GM18498 (cell line): ENCODE data around the gene HOXB9.

ENCODE experiments used
- ATAC-seq: cut with Tn5 transposase; IDR thresholded peaks from one replicate; pipeline ENCODE4 v1.9.1; 2021; ENCODE audit warnings: mild to moderate bottlenecking, moderate library complexity; ENCODE audit not compliant: unreplicated experiment

Gene HOXB9

DNA sequence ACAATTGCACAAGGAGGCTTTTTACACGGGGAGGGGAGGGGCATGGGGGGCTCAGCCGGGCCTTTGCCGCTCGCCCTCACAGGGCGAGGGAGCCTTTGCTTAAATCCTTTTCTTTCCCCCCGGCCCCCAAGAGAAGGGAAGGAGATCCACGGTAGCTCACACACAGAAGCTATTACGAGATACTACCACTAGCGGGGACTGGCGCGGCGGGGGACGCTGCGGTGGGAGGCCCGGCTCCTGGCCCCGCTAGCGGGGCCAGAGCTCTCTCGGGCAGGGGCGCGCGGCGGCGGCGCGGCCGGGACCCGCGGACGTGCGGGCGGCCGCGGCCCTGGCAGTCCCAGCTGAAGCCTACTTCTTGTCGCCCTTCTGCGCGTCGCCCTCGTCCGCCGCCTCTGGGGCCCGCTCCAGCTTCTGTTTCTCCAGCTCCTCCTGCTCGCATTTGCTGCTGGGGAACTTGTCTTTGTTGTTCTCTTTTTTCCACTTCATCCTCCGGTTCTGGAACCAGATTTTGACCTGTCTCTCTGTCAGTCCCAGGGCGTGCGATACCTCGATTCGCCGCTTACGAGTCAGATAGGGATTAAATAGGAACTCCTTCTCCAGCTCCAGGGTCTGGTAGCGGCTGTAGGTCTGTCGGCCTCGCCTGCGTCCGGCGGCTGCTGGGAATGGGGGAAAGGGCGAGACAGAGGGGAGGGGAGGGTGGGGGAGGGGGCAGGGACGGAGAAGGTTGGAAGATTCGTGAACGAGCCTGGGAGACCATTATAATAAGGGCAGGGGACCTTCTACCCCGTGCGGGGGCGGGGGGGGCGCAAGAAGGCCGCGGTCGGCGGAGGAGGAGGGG, 13.1 kb downstream of the HOXB9 start:
- peak; percentile 47 for ATAC-seq

DNA sequence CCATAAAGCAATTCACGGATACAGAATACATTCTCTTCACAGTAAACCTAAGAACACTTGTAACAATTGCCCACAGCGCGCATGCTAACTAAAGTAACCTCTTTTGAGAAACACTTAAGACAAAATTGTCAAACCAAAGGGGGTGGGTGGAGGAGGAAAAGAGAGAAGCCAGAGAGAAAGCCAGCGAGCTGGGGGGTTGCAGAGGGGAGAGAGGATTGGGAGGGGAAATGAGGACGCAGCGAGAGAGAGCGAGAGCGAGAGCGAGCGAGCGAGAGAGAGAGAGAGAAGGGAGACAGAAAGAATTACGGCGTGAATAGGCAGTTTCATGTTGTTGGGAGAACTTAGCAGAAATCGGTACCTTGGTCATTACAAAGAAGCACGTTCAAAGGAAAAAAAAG, 13.7 kb downstream of the HOXB9 start:
- no peak for ATAC-seq

DNA sequence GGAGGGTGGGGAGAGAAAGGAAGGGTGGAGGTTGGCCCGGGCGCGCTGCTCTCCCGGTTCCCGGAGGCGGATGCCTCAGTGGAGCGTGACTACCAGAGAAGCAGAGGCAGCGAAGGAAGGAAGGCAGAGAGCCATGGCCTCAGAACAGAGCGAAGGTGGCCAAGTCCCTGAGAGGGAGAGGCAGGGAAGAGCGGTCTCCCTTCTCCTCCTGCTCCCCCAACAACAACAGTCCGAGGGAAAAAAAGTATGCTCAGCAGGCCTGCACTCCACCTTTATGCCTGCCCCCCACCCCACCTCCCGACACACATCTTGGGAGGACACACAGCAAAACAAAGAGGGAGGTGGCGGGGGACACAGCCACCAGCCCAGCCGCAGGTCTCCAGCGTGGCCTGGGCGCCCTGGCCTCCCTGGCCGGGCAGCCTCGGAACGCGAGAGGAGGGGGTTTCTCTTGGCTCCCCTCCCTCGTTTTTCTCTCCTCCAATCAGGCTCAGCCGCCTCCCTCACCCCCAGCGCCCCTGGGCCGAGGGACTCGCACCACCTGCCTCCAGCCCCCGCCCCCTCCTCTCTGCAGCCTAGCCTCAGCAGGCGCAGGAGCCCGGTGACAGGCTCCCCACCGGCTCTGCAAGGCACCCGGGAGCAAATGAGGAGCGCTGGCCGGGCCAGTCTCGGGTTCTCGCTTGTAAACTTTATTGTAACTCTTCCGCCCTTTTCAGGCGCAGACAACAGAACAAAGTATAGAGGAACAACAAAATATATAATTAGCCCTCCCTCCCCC, 14.3 kb downstream of the HOXB9 start:
- no peak for ATAC-seq

DNA sequence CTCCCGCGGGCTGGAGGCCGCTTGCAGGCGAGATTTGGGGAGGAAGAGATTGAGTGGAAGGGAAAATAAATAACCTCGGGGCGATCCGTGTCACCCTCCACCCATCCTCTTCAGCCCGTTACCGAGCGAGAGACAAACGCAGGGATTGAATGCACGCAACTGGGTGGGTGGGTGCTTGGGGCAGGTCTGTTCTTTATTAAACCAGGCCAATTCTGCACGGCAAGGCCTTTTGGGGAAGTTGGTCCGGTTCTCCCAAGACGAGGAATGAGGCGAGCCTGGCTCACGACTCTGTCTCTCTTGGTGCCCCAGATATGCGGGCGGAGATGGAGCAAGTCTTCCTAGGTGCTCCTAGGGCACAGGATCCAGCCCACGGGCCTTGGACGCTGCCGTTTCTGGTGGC, 14.9 kb downstream of the HOXB9 start:
- peak; percentile 11 for ATAC-seq

DNA sequence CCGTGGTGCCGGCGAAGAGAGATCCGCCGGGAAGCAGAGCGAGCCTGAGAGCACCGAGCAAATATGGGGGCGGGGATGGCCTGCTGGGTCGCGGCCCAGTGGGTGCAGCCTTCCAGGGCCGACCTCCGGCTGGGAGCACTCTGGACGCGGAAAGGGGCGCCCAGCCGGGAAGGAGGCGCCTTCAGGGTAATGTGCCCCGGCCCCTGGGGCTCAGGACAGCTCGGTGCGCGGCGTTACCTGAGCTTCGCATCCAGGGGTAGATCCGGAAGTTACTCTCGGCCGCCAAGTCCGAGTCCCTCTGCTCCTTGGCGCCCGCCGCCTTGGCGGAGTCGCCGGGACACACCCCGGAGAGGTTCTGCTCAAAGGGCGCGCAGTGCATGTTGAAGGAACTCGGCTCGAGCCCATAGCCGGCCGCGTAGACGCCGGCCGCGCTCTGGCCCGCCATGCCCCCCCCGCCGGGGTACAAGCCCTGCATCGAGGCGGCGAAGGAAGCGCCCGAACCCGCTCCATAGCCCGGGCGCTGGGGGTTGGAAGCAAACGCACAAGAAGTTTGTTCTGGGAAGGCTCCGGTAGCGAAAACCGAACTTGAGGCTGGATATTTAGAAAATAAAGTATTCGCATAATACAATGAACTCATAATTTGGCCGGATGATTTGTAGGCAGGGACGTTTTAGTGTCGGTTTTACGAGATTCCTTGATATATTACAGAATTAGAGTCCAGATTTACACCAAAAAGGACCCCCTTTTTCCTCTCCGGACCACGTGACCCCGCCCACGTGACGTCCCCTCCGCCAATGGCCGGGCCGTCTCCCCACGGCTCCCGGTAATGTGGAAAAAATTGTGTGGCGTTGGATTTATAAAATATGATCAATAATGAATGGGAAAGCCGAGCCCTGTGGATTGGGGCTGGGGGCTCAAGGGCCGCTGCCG, 15.6 kb downstream of the HOXB9 start, which contains the start of gene HOXB7:
Gene HOXB7 (minus strand): TSS at position 736 of the 930 bp plus-strand sequence. CDS start 99 bp downstream, at position 637.
- ATAC-seq, result peak; percentile 45

DNA sequence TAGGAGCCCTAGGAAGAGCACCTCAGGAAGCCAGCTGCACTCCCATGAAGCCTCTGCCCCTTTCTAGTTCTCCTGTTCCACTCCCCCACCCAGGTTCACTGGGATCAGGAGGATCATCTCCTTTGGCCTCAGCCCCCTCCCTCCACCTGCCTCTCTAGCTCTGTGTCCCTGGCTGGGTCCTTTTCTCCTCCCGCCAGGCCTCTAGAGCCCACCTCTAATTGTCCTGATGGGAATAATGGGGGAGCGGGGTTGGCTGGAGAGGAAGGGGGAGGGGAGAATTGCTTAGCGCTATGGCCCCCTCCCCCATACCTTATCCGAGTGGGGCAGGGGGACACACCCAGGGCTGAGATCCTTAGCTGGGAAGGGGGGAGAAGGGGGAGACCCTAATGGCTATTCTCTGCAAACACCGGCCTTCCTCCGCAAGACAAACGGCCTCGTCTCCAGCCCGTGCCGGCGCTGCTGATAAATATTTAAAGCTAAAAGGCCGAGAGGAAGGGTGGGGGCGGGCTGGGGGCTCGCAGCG, 16.3 kb downstream of the HOXB9 start:
- ATAC-seq, result no peak

DNA sequence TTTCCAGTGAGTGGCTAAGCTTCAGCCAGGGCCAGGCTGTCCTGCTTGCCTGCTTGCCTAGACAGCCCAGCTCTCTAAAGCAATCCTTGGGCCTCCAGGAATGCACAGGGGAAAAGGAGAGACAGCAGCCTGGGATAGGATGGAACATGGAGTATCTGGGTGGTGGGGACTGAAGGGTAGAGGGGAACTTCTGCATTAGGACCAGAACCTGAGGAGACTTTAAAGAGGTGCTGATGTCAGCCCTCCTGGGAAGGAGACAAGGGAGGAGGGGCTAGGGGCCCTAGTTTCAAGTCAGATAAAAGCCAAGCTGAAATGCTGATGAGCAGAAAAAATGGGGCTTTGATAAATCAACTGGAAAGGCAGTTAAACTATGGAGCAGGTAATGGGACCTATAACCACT, 17.1 kb downstream of the HOXB9 start:
- ATAC-seq, result no peak

DNA sequence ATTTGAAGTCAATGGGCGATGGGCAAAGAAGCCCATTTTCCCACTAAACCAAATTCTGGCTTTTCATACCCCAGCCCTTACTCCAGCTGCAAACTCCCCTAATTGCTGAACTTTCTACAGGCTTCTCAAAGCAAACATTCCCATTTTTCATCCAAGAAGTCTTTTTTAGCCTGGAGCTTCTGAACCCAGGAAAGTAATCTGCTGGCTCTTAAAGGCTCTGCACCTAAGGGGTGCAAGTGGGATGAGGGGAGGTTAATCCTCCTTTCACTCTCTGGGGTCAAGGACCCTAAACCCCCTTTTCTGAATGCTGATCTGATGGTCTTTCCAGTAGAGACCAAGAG, 17.7 kb downstream of the HOXB9 start:
- no peak for ATAC-seq

DNA sequence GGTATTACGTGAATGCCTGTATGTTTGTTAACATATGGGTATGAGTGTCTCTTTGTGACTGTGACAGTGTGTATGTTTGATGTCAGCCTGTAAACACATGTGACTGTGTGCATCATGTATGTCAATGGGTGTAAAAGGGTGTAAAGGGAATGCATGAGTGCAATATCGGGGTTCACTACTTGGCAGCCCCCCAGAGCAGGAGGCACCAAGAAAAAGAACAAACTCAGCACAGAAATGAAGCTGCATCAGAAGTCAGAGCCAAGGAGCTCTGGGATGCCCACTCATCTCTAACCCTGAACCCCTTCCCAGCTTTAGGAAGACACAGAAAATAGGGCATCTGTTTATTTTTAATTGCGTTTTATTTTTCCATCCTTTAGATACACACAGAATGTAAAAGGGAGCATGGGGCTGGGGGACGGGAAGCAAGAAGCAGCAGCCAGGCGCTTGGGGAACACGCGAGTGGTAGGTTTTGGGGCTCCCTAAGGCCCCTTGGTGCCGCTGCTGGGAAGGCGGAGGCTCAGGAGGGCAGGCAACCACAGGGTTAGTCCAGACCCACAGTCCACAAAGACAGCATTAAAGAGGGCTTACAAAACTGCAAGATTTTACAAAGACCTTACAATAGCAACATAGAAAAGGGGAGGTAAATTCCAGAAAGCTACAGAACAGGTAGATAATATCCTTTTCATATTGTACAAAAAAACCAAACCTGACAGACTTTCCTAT, 19.1 kb downstream of the HOXB9 start:
- ATAC-seq, result no peak

DNA sequence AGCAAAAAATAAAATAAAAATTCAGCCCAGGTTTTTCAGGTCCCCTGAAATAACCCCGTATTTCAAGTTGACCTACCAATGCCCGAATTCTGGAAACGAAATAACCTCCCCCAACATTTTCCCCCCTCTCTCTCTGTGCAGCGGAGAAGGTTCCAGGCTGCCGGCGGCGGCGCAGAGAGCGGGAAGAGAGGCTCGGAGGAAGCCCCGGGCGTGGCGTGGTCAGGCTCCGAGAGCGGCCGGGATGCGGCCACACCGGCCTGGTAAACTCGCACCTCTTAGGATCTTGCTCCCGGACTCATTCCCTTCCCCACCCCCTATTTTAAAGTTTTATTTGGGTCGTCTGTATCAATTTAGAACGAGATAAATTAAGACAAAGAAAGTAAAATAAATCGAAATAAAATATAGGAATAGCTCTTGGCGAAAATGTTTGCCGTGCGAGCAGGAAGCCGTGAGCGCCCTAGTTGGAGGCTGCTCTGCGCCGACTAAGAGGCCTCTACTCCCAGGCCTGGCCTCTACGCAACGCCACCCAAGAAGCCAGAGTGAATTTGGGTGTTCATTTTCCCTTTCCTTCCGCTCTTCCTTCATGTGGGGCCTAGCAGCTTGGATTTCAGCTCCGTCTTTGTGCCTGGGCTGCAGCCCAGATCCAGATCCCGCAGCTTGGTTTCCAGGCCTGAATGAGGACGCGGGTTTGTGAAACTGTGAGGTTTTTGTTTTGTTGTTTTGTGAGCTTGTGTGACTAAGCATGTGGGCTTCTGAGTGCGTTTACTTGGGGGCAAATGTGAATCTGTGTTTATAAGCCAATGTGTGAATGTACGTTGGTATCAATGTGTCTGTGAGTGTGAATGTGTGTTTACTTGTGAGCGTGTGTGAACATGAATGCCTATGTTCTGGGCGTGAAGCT, 19.9 kb downstream of the HOXB9 start:
- ATAC-seq, result no peak

DNA sequence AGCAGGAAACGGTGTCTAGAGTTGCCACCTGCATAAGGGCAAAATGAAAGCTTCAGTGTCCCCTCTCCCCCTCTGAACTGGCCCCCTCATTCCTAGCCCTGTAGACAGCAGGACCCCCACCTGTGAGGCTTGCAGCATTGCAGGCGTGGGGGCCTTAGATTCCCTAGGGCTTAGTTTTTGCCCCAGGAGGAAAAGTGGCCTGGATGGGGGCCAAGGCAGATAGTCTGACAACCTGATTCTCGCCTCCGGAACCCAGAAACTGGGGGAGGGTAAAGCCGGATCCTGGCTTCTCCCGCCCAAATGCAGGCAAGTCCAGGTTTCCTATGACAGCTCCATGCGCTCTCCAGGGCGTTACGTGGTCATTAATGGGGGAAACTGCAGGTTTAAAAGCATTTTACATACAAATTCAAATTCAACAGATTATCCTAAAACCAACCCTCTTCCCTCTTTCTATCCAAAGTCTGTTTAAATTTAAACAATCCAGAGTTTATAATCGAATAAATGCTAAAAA, 20.7 kb downstream of the HOXB9 start:
- ATAC-seq, result no peak

DNA sequence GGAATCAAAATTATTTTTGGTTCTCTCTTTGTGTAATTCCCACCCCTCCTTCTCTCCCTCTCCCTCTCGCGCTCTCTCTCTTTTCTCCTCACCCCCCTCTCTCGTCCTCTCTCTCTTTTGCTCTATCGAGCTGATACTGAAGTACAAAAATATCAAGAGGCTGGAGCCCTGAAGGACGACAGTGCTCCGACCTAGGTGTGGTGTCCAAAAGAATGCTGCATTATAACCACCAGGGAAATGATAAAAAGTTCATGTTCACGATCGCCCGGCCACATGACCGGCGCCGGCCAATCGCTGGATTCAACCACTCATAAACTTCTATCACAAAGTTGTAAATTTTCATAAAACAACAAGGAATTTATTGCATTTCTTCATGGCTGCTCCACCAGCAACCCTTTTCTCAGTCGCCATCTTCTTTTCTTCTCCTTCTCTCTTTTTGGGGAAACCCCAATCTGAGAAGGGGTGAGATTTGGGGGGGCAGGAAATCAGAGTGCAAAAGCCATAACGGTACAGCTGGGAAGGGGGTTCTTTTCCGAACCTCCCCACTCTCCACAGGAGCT, 21.3 kb downstream of the HOXB9 start, which contains the start of gene HOXB6:
Gene HOXB6 (minus strand): TSS at position 217 of the 560 bp plus-strand sequence. CDS start 6,836 bp downstream, outside the sequence.
- ATAC-seq, result no peak

DNA sequence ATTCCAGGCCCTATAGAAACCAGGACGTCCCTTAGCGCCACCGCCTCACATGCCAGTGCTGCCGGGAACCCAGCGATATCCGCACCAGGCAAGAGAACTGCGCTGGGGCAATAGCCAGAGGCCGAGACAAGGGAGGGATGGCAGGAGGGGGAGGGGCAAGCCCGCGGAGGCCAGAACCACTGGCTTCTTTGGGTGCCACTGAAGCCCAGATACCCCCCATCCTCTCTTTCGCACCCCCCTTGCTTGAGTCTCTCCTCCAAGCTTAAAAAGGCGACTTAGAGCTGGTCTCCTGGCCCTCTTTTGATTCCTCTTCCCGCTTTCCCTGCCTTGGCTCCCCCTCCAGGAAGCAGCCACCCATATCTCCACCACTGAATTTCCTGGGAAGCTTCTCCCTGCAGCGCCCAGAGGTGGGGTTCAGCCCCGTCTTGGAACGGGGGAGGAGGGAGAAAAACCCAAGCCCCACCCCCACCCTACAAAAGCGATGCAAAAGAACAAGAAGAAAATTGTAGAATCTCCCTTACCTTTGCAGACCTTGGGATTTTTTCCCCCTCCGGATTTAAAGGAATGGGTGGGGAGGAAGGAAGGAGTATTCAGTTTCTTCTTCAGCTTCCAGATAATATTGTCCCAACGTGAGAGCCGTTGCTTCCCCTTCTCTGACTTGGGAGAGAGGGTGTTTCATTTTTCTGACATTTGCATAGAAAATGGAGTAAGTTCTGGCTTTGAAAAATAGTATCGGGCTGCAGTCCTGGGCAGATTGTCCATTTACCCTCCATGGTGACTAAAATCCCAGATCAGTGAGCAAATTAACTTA, 22.0 kb downstream of the HOXB9 start:
- no peak for ATAC-seq

DNA sequence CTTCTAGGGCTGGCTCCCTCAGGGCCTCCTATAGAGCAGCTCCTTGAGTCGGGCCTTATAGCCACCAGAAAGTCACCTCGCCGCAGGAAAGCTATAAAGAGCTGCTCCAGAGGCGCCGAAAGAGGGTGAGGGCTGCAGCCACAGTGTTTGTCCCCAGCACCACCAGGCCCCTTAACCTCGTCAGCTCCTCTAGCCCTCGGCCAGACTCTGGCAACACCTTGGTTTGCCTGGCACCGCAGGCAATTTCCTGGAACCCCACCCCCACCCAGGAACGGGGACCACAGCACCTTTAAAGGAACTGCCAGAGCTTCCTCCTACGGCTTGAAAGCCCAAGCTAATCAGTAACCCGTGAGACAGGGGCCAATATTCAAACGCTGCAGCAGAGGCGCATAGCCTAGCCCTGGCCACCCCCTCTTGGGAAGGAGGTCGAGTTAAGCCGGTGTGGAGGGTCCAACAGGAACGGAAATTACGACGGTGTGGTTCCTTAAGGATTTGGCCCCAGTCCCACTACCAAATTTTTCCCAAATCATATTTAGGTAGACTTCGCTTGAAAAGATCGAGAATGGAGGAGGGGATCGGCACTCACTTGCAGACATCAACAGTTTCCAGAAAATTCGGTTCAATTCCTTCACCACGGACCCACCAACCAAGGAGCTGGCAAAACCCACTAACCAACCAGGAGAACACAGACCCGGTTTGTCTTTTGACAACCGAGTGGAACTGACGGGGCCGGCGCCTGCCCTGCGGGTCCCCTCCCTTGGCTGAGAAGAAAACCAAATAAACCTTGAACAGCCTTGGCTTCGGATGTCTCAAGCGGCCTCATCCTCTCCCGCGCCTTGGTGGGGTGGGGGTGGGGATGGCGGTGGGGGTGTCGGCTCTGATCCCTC, 24.4 kb downstream of the HOXB9 start:
- ATAC-seq, result no peak

DNA sequence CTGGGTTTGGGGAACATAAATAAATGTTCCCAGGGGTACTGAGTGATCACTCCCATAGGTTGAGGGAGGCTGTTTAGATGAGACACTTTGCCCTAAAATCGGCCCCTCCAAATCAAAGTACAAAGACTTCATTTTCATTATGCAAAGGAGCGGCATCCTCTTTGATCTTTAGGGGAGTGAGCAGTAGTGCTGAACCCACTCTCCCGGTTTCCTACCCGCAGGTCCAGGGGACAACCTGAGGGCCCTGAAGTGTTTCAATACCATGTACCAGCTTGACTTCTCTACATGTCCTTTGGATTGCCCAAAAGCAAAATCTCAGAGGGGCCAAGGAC, 25.0 kb downstream of the HOXB9 start:
- ATAC-seq, result no peak

DNA sequence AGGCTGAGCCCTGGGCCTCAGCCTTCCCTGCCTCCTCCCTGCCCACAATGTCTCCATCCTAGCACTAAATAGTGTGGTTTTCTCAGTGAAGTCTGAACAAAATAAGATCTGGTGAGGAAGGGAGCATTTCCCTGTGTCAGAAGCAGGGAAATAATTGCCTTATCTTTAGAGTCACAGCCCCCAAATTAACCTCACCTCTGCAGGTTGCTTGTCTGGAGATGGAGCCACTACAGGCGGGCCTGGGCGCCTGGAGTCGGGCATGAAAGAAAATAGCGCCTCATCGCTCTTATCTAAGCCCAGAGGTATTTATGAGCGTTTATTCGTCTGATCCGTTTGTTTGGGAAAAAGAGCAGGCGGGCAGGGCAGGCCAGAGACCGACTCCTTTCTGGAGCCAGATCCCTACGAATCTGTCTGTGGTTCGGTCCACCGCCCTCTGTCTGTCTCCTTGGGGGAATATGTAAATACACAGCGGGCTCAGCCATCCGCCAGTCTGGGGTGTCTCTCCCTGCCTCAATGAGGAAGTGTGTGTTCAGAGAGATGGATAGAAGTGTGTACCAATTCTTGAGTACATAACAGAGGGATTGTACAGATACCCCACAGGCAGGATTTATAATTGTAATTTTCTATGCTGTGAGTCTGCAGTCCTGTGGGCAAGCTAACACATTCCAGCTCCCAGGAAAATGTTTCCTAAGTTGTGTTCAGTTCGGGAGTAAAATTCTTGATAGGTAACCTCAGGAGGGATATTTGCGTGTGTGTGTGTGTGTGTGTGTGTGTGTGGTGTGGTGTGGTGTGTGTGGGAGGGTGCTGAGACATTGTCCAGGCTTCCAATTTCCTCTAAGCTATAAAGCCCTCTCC, 25.7 kb downstream of the HOXB9 start:
- ATAC-seq, result no peak
